HEK293T (cell line): Measurements from ENCODE around the gene BMP15.

Experiments
- CTCF ChIA-PET: fragments of 350-600 bp; formaldehyde crosslinking; extraction: SDS; loops from one replicate; lab custom pipeline; 2021; ENCODE audit warnings: antibody characterized with exemption, inconsistent platforms; lab: Yijun Ruan, JAX
- POLR2A ChIA-PET: fragments of 350-600 bp; formaldehyde crosslinking; extraction: SDS; loops from one replicate; lab custom pipeline; 2020; ENCODE audit warnings: antibody characterized with exemption, inconsistent platforms; lab: Yijun Ruan, JAX
- DNase-seq: peaks from one replicate; pipeline ENCODE4 v3.0.0; 2012; ENCODE audit warnings: mixed read lengths; ENCODE audit errors: extremely low spot score
- ARNT ChIP-seq: fragments of 450-650 bp; IDR thresholded peaks from 2 replicates; pipeline ENCODE4 v1.6.1; 2017; ENCODE audit warnings: mild to moderate bottlenecking
- BHLHE40 ChIP-seq: fragments of 450-650 bp; IDR thresholded peaks from 2 replicates; pipeline ENCODE4 v1.6.1; 2016; ENCODE audit warnings: mild to moderate bottlenecking, moderate library complexity, borderline replicate concordance
- CTBP1 ChIP-seq: fragments of 450-650 bp; IDR thresholded peaks from 2 replicates; pipeline ENCODE4 v1.6.1; 2016; ENCODE audit warnings: borderline replicate concordance
- ELF4 ChIP-seq: fragments of 450-650 bp; IDR thresholded peaks from 2 replicates; pipeline ENCODE4 v1.6.1; 2017; ENCODE audit warnings: antibody characterized with exemption
- FOXA1 ChIP-seq: fragments of 450-650 bp; IDR thresholded peaks from 2 replicates; pipeline ENCODE4 v1.6.1; 2016; ENCODE audit warnings: mild to moderate bottlenecking
- FOXK2 ChIP-seq: fragments of 450-650 bp; IDR thresholded peaks from 2 replicates; pipeline ENCODE4 v1.6.1; 2016; ENCODE audit warnings: mild to moderate bottlenecking
- FOXM1 ChIP-seq: fragments of 450-650 bp; IDR thresholded peaks from 2 replicates; pipeline ENCODE4 v1.6.1; 2017; ENCODE audit warnings: mild to moderate bottlenecking, borderline replicate concordance
- HDGF ChIP-seq: fragments of 450-650 bp; IDR thresholded peaks from 2 replicates; pipeline ENCODE4 v1.6.1; 2017; ENCODE audit warnings: antibody characterized with exemption, borderline replicate concordance
- L3MBTL2 ChIP-seq: fragments of 450-650 bp; conservative IDR thresholded peaks from 2 replicates; pipeline ENCODE4 v1.6.1; 2016; ENCODE audit warnings: mild to moderate bottlenecking
- LEF1 ChIP-seq: fragments of 450-650 bp; IDR thresholded peaks from 2 replicates; pipeline ENCODE4 v1.6.1; 2017; ENCODE audit warnings: mild to moderate bottlenecking, borderline replicate concordance
- NFRKB ChIP-seq: fragments of 450-650 bp; IDR thresholded peaks from 2 replicates; pipeline ENCODE4 v1.6.1; 2016; ENCODE audit warnings: mild to moderate bottlenecking, moderate library complexity
- PKNOX1 ChIP-seq: fragments of 450-650 bp; IDR thresholded peaks from 2 replicates; pipeline ENCODE4 v1.6.1; 2016
- SP1 ChIP-seq: fragments of 450-650 bp; IDR thresholded peaks from 2 replicates; pipeline ENCODE4 v1.6.1; 2017
- SUZ12 ChIP-seq: fragments of 450-650 bp; IDR thresholded peaks from 2 replicates; pipeline ENCODE4 v1.6.1; 2016; ENCODE audit warnings: mild to moderate bottlenecking
- TARDBP ChIP-seq: fragments of 450-650 bp; IDR thresholded peaks from 2 replicates; pipeline ENCODE4 v1.6.1; 2016
- ZNF384 ChIP-seq: fragments of 450-650 bp; IDR thresholded peaks from 2 replicates; pipeline ENCODE4 v1.6.1; 2016

The BMP15 gene

GRCh38 chrX:50905334-50905733, 5.2 kb upstream of the BMP15 start:
- TF ChIP-seq ZNF384 (no peak), FOXA1 (no peak), PKNOX1 (no peak), TARDBP (no peak), SP1 (no peak), CTBP1 (no peak)
- DNase-seq: no peak
- POLR2A ChIA-PET: no interaction called here
- CTCF ChIA-PET: no interaction called here

DNA sequence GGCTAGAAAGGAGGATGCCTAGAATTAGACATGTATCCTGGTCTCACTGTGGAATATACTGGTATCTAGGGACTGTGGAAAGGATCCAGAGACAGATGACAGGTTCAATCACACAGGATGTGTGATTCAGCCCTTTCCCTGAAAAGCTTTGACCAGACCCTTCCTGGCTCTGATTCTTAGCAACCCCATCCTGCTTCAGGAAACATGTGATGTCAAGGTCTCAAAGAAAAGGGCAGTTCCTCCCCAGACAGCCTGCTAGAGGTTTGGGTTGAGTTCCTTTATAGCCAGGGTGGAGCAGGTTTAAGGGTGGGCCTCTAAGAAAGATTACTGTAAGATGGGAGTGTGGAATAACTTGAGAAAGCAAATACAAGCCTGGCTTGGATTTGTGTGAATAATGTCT, 3.0 kb downstream of the BMP15 start:
- CTCF ChIA-PET: no interaction called here
- no peak for TF ChIP-seq CTBP1
- no peak for TF ChIP-seq ARNT
- no peak for TF ChIP-seq FOXA1
- no peak for TF ChIP-seq NFRKB
- TF ChIP-seq SP1: no peak
- TF ChIP-seq ZNF384: no peak
- no peak for TF ChIP-seq LEF1
- TF ChIP-seq SUZ12: no peak
- no peak for TF ChIP-seq HDGF
- no peak for TF ChIP-seq L3MBTL2
- no peak for TF ChIP-seq FOXK2
- no peak for TF ChIP-seq ELF4
- no peak for TF ChIP-seq FOXM1
- TF ChIP-seq PKNOX1: no peak
- TF ChIP-seq TARDBP: no peak
- TF ChIP-seq BHLHE40: no peak
- POLR2A ChIA-PET: no interaction called here
- no peak for DNase-seq

GRCh38 chrX:50920132-50920531, 9.6 kb downstream of the BMP15 start:
- no peak for DNase-seq
- TF ChIP-seq FOXM1: no peak
- TF ChIP-seq SP1: no peak
- no peak for TF ChIP-seq NFRKB
- TF ChIP-seq LEF1: no peak
- TF ChIP-seq BHLHE40: no peak
- no peak for TF ChIP-seq PKNOX1
- TF ChIP-seq ARNT: no peak
- no peak for TF ChIP-seq L3MBTL2
- no peak for TF ChIP-seq SUZ12
- TF ChIP-seq CTBP1: no peak
- no peak for TF ChIP-seq FOXA1
- no peak for TF ChIP-seq ZNF384
- TF ChIP-seq ELF4: no peak
- no peak for TF ChIP-seq HDGF
- no peak for TF ChIP-seq FOXK2
- TF ChIP-seq TARDBP: no peak
- ChIA-PET CTCF (no interaction called here), POLR2A (no interaction called here)

GRCh38 chrX:50927127-50927526, 16.6 kb downstream of the BMP15 start:
- ChIA-PET POLR2A (no interaction called here), CTCF (no interaction called here)
- no peak for DNase-seq
- no peak for TF ChIP-seq SUZ12
- no peak for TF ChIP-seq ELF4
- TF ChIP-seq ZNF384: no peak
- TF ChIP-seq FOXK2: no peak
- no peak for TF ChIP-seq L3MBTL2
- TF ChIP-seq HDGF: no peak
- no peak for TF ChIP-seq CTBP1
- no peak for TF ChIP-seq FOXA1
- TF ChIP-seq NFRKB: no peak
- TF ChIP-seq TARDBP: no peak
- no peak for TF ChIP-seq BHLHE40
- no peak for TF ChIP-seq LEF1
- TF ChIP-seq FOXM1: no peak
- no peak for TF ChIP-seq SP1
- TF ChIP-seq PKNOX1: no peak
- TF ChIP-seq ARNT: no peak

DNA sequence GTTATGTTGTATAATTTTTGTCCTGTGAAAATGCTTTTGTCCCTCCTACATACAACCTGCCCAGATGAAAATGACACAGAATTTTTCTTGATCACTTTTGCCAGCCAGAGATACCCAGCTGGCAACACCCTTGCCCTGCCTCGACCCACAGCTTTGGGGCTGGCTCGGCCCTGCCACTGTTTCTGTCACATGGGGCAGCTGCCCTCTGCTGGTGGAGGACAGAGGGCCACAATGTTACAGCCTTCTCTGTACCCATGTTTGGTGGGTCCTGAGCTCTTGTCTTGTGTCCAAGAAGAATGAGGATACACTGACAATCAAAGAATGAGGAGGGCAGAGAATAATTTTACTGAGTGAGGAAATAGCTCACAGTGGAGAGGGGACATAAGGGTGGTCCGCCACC, 31.1 kb downstream of the BMP15 start:
- TF ChIP-seq ARNT (no peak), ZNF384 (no peak), SP1 (no peak), ELF4 (no peak), BHLHE40 (no peak), FOXK2 (no peak), TARDBP (no peak), HDGF (no peak), PKNOX1 (no peak), L3MBTL2 (no peak), FOXM1 (no peak), LEF1 (no peak), NFRKB (no peak), SUZ12 (no peak), FOXA1 (no peak), CTBP1 (no peak)
- CTCF ChIA-PET: interaction anchor here (0.7 kb wide), 1 partner anchor 839 kb away, joined by 3 read pairs; no protein-coding TSS in a partner anchor
- POLR2A ChIA-PET: no interaction called here
- no peak for DNase-seq
